ENCODE measurements around the gene IRX1. TPM values are rescaled to one million over a fixed set of nuclear protein-coding genes. Genes with fewer than 3 reads are reported as not detected.

IRX1 gene
- total RNA-seq, 1 donor from 2014 or later, result 11.7 TPM

DNA sequence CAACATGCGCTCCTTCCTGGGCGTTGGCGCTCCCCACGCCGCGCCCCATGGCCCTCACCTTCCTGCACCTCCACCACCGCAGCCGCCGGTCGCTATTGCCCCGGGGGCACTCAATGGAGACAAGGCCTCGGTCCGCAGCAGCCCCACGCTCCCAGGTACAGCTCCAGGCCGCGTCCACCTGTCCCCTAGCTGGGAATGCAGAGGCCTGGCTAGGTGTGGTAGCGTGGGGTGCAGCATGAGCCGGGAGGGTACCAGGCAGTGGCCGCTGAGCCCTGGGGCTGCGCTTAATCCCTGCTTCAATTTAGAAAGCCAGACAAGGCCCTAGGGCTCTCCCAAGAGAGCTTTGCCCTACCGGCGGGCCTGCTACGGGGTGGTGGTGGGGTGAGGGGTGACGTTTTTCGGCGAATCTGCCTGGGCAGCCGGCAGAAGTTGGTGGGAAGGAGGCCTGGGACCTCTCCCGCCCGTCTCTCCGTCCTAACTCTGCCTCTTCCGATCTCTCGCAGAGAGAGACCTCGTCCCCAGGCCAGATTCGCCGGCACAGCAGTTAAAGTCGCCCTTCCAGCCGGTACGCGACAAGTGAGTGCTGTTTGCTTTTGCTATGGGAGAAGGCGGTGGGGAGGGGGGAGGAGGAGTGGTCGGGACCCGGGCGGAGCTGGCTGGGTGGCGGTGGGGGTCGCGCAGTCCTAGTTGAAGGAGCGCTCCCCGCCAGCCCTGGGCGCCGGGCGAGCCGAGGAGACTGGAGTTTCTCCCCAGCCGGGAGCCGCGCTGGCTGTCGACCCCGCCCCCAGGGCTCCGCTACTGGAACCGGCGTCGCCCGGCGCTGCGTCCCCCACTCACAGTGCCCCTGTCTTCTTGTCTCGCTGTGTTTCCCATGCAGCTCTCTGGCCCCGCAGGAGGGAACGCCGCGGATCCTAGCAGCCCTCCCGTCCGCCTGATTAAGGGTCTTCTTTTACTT is 4.8 kb downstream of the IRX1 start:
- no peak for DNase-seq (ENCODE audit: low read depth)

- DNase-seq (ENCODE audit: low read depth), result no peak
These were observed 5.6 kb downstream of the IRX1 start for GRCh38 chr5:3601061-3601710.

DNA sequence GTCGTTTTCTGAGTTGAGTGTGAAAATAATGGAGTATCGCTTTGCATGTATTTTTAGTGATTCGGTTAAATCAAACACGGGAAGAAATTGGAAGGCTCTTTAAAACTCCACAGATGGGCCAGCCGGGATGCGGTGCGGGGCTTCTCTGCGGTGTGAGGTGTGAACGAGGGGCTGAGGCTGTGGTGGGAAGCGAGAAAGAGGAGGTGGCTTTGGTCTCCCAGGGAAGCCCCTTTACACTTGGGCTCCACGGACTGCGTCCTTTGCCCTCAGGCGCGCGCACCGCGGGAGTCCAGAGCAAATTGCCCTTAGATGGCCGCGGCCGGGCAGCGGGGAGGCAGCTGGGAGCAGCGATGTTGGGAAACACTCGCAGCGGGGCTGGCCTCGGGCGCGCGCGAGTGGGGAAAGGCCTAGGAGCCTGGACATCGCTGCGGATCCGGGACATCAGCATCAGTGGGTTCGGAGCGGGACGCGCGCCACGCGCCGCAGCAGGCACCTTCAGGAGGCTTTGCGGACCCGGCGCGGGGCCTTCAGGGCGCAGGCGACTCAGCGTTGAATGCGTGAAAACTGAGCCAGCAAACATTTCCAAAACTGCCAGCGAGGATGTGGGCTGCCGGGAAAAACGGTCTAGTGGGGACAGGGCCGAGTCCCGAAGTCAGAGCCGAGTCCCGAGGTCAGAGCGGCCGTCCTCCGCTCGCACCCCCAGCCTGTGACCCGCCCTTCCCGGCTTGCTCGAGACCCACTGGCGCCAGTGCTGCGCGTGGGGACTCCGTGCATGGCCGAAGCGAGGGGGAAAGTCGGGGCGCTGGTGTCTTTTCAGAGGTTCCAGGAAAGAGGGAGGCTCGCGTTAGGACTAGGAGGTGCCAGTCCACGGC is 6.5 kb downstream of the IRX1 start:
- DNase-seq (ENCODE audit: low read depth), result no peak

GRCh38 chr5:3602785-3603502 is 7.3 kb downstream of the IRX1 start:
- DNase-seq (ENCODE audit: low read depth), result no peak

- DNase-seq (ENCODE audit: low read depth), result no peak
These were observed 8.9 kb downstream of the IRX1 start for GRCh38 chr5:3604501-3604900.

DNA sequence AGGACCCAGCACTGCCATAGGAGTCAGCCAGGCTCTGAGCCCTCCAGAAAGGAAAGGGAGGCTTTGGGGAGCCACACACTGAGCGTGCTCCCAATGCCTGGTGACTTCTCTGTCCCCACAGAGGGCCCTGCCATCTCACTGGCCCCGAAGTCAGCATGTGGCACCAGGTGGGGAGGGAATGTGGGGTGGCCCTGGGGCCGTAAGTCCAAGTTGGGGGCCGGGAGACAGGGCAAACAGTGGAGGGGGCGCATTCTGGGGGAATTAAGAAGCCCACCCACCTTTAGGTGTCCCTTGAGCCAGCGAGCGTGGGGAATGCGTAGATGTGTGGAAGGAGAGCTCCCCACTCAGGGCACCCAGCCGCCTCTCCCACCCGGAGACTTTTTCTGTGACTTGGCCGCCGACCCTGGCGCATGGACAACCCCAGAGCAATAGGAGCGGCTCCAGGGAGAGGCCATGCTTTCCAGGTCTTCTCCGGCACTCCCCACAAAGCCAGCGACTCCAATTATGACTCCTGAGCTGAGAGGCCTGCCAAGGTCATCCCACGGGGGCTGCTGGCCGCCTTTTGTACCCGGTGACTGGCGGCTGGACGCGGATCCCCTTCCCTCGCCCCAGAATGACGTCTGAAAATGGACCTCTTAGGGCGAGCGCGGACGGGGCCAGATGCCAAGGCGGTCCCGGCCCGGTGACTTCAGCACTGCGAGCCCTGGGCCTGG is 9.8 kb downstream of the IRX1 start:
- DNase-seq (ENCODE audit: low read depth), result no peak

DNA sequence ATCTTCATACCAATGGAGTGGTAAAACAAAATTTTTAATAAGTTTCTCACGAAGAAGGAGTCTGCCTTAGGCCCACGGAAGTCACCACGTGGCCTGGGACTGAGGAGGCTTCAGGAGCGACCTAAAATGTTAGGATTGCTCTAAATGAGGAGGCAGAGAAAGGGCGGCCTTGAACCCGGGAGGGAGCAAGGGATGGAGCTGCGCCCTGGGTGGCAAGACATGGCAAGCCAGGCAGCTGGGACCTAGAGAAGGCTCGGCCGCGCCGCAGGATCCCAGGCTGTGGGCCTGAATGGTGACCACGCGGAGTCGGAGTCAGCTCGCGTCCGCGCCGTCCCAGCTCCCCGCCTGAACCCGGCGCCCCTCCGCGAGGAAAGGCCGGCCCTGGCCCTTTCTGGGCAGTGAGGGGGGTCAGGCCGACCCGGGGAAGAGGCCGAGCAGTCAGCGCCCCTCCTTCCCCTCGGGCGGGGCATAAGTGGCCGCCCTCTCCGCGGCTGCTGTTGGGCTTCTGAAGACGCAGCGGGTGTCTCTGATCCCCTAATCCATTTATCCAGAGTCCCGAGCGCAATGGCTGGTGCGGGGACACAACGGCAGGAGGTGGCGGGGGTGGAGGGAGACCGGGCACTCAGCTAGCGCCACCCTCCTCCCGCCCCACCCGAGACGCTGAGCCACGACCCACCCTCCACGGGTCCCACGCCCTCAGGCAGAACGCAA is 10.6 kb downstream of the IRX1 start:
- DNase-seq (ENCODE audit: low read depth), result no peak

DNA sequence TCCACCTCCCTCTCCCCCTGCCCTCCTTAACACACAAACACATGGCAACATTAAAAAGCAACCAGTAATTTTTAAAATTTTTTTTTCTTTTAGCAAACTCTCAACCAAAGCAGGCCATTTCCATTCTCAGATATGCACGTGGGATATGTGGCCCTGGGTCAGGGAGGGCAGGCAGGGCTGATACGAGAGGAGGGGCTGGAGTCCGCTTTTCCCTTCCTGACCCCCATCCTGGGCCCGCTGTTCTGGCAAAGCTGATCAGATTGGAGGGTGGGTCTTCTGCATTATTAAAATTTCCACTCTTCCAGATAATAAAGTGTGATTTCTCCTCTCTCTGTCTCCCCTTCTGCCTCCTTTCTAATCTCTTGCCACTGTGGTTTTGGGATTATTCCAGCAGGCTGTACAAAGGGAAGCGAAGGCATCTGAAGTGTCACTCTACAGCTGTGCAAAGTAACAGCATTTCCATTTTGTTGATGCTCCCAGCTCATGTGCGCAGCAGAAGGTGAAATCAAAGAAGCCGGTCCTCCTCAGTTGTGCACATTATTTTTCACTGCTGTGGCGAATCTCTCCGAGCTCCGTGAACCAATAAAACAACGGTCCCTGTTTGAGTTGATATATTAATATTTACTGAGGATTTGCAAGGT is 12.0 kb downstream of the IRX1 start:
- DNase-seq (ENCODE audit: low read depth), result no peak

DNA sequence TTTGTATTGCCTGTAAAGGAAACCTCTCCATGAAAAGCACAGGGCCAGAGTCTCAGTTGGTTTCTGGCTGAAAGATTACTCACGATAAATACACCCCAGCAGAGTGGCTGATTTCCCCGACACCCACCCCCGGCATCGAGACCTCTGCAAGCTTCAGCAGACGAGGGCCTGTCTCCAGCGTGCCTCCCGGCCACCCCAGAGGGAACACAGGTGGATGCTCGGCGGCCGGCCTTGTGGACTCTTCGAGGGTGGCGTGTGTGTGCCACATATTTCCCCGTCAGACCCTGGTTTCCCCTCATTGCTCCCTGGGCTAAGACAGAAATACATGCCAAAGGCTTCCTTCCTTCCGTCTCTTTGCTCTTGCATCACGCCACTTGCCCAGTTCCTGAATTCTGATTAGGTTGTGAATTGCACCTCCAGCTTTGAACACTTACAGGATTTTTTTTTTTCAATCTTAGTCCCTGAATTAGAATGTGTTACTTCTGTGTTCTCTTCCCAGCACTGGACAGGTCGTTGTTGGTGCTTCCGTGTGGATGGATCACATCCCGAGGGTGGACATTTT is 13.6 kb downstream of the IRX1 start:
- no peak for DNase-seq (ENCODE audit: low read depth)

DNA sequence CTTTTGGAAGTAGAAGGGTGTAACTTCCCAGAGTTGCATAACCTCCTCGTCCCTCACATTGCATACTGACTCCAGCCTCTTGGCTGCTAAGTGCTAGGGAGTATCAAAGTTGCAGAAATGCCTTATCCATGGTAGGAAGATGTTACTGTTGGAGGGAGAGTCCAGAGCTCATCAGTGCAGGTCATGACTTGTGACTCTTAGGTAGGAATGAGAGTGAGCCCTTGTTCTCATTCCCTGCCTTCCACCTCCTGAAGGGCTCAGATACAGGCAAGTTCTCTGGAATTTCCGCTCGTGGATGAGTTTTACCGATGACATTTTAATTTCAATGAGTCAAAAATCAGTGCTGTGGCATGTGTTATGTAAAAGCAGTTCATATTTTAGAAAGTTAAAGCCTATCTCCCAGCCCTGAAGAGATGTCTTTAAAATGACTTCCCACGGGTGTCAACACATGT is 17.0 kb downstream of the IRX1 start:
- no peak for DNase-seq (ENCODE audit: low read depth)

DNA sequence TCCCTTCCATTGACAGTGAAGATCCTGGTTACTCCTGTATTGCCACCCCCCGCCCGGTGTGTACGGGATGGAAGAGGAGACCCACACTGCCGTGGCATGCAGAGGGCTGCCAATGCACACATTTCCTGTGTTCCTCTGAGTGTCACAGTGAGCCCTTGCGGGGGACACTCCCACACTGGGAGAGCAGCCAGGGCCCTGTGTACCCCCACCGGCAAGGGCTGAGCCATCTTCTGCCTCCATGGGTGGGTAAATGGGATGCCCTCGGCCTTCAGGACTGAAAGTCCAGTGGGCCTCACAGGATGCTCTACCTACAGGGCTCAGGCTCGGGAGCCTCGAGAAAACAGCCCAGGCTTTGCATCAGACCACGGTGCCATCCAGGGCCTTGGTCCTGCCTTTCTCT is 18.1 kb downstream of the IRX1 start:
- DNase-seq (ENCODE audit: low read depth), result no peak

DNA sequence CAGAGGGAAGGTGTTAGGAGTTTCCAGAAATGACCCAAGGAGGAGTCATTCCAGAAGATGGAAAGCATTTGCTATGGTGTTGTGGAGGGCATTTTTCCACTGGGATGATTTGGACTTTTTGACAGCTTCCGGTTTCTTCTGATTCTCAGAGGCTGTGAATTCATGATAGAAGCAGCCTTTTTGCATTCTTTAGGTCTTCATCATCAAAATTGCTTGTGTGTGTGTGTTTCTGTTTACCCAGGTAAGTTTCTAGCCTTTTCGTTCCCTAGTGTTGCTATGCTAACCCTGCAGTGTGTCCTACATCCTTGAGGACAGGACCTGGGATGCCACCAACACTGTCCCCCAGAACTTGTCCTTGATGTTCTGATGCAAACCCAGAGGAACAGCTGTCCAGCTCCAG is 19.6 kb downstream of the IRX1 start:
- DNase-seq (ENCODE audit: low read depth), result no peak

GRCh38 chr5:3615829-3616228 is 20.2 kb downstream of the IRX1 start:
- no peak for DNase-seq (ENCODE audit: low read depth)

GRCh38 chr5:3619579-3619978 is 23.9 kb downstream of the IRX1 start:
- DNase-seq (ENCODE audit: low read depth), result no peak

- DNase-seq (ENCODE audit: low read depth), result no peak
These were observed 27.3 kb downstream of the IRX1 start for GRCh38 chr5:3622961-3623360.

GRCh38 chr5:3625626-3626025 is 30.0 kb downstream of the IRX1 start:
- no peak for DNase-seq (ENCODE audit: low read depth)

DNA sequence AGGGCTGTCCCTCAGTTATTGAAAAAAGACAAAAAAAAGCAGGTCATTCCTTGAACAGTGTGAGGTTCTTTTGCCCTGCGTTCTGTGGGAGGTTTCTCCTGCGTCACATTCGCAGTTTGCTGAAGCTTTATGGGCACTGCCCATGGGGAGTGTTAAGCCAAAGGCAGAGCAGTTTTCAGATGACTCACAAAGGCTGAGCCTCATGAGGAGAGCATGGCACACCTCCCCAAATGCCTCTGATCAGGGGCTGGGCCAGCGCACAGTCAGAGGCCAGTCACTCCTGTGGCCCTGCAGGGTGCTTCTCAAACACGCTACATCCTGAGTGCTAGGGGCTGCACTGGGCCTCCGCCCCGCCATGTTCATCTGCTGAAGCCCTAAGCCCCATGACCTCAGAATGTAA is 38.4 kb downstream of the IRX1 start:
- no peak for DNase-seq (ENCODE audit: low read depth)

DNA sequence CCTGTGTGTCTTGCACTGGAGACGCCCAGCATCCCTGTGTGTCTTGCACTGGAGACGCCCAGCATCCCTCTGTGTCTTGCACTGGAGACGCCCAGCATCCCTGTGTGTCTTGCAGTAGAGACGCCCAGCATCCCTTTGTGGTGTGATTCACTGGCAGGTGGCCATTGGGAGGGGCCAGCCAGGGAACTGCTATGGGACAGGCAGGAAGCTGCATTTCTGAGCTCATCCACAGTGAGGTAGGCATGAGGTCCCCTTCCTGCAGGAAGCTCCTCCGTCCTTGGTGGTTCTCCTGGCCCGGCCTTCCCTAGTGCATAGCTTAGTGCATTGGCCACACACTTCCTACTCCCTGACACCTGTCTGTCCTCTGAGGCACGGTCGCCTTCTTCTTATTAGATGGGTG is 43.5 kb downstream of the IRX1 start:
- DNase-seq (ENCODE audit: low read depth), result no peak

- DNase-seq (ENCODE audit: low read depth), result no peak
These were observed 46.6 kb downstream of the IRX1 start for GRCh38 chr5:3642231-3642630.

Measured in renal cortical epithelial cell (primary cell).